Epidermal melanocyte (primary cell): ENCODE data around the gene ZNF609.

ENCODE experiments used
- DNase-seq: peaks from one replicate; pipeline ENCODE4 v3.0.0; 2011; ENCODE audit warnings: low spot score; ENCODE audit not compliant: insufficient read length

Gene ZNF609

DNA sequence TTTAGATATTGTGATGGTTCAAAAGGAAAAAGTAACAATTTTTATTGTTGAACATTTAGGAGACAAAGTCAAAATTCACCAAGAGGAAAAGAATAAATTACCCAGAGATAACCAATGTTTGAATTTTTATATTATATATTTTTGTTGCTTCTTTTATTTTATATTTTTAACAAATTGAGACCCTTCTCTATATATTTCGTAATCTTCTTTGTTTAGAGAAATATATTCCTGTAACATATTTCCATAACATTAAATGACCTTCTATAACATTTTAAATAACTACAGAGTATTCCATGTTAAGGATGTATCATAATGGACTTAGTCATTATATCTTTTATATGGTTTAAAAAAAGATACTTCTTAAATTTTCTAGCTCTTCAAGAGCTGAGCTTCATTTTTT, 187.0 kb downstream of the ZNF609 start:
- no peak for DNase-seq

DNA sequence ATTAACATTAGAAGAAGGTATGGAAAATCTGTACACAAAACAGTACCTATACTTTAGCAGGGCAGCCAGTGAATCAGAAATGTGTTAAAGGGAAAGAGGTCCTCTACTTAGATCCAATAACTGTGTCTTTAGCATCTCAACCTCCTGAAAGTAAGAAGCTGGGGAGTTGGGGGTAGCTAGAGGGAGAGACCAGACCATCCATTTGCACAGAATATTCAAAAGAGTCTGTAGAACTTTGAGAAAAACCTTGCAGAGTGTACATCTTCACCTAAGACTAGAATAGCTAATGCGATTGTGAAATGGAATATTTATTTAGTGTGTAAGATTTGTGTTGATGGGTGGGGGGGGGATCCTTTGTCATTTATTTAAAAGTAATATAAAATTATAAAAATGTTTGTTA, 190.2 kb downstream of the ZNF609 start:
- no peak for DNase-seq

DNA sequence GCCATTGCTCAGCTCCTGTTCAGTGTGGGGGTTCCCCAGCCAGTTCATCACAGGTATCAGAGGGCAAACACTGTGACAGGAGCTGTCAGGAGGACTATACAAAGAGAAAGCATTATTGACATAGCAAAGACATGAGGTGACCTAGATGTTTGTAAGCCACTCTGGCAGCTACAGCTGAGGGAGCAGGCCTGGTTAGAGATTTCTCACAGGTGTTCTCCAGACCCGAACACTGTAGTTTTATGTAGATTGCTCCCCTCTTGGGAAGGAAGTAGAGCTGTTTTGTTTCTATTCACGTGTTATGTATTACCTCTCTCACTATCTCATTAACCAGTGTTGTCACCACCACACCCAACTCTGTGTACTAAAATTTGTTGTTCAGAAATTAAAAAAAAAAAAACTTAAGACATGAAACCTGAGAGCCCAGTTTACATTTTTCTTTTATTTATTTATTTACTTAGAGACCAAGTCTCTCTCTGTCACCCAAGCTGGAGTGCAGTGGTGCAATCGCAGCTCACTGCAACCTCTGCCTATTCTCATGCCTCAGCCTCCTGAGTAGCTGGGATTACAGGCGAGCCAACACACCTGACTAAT, 191.3 kb downstream of the ZNF609 start:
- DNase-seq: no peak

DNA sequence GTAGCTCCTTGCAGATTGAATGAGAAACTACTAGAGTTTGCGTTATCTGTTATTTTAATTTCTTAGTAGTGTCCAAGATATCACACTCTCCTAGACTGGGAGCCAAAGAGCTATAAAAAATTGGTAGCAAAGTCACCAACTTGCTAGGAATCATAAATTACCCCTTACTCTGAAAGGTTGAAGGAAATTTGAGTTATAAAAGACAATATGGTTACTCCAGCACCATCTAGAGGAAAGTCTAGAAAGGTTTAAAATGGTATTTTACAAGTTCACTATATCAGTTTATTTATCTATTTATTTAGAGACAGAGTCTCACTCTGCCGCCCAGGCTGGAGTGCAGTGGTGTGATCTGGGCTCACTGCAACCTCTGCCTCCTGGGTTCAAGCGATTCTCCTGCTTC, 193.4 kb downstream of the ZNF609 start:
- DNase-seq: no peak

DNA sequence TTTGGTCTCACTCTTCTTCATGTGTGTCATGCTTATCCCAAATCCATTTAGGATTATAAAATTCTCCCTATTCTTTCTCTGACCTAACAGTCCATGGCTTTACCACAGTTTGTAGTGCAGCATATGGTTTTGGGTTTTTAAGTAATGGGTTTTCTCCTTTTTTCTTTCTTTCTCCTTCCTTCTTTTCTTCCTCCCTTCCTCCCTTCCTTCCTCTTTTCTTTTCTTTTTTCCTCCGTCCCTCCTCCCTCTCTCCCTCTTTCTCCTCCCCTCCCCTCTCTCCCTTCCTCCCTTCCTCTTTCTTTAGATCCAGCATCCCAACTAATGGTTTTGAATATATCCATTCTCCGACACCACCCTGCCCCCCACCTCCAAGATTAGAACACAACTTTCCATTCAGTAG, 196.1 kb downstream of the ZNF609 start:
- no peak for DNase-seq

DNA sequence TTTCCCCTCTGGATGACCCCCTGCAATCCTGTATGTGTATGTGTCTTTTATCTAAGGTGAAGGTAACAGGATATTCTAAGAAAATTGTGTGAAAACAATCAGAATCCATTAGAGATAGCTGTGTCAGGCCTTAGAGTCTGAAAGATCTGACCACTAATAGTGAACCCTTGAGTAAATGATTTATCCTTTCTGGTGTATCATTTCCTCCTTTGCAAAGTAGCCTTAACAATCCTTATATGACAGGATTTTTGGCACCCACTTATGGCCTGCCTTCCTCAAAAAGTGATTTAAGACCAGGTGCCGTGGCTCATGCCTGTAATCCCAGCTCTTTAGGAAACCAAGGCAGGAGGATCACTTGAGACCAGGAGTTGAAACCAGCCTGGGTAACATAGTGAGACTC, 204.8 kb downstream of the ZNF609 start:
- DNase-seq: no peak

DNA sequence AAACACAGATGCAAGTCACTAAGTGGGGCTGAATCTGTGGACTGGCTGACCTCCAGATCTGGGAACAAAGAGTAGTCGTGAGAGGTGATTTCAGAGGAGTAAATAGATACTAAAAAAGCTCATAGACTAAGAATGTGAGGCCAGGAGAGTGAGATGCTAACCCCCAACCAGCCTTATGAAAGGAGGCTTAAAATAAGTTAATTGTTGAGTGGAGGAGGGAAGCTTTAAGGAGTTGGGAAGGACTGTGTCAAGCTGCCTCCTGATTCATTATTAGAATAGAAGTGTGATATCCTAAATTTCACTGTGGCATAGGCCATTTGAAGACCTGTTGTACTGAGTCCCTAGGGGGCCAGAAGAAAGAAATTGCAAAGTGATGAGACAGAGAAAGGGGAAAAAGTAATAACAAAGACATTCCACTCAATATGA, 207.4 kb downstream of the ZNF609 start:
- DNase-seq: no peak

DNA sequence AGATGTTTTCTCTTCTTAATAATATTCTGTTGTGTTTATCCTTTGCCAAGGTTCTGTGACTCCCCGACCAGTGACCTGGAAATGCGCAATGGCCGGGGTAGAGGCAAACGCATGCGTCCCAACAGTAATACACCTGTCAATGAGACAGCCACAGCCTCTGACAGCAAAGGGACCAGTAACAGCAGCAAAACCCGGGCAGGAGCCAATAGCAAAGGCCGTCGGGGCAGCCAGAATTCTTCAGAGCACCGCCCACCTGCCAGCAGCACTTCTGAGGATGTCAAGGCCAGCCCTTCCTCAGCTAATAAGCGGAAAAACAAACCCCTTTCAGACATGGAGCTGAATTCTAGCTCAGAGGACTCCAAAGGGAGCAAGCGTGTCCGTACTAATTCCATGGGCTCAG, 213.5 kb downstream of the ZNF609 start:
- no peak for DNase-seq

DNA sequence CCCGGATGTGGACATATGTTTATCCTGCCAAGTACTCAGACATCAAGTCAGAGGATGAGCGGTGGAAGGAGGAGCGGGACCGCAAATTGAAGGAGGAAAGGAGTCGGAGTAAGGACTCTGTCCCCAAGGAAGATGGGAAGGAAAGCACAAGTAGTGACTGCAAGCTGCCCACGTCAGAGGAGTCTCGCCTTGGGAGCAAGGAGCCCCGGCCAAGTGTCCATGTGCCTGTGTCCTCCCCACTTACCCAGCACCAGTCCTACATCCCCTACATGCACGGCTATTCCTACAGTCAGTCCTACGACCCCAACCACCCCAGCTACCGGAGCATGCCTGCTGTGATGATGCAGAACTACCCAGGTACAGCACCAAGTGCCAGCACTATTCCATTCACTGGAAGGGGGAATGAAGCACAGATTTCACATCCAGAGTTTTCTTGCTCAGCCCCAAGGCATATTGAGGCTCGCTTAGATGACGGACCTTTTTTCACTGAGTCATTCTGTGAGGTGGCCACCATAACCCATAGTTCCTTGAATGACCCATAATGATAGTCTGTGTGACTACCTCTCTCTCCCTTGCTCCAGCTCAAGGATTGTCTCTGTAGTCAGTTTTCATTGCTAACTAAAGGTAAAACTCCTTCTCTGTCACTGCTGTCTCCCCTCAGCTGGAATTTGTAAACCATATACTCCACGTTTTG, 217.9 kb downstream of the ZNF609 start:
- no peak for DNase-seq

DNA sequence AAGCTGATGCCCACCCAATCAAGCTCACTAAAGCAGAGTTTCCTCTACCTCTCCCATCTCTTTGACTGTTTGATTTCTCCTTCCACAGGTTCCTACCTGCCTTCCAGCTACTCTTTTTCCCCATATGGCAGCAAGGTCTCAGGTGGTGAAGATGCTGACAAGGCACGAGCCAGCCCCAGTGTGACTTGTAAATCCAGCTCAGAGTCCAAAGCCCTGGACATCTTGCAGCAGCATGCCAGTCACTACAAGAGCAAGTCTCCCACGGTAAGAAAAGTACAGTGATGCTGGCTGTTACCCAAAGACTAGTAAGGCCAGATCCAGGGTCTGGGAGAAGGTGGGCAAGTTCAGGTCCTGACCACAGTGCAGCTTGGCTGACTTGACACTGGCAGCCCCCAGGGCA, 219.7 kb downstream of the ZNF609 start:
- DNase-seq: no peak

DNA sequence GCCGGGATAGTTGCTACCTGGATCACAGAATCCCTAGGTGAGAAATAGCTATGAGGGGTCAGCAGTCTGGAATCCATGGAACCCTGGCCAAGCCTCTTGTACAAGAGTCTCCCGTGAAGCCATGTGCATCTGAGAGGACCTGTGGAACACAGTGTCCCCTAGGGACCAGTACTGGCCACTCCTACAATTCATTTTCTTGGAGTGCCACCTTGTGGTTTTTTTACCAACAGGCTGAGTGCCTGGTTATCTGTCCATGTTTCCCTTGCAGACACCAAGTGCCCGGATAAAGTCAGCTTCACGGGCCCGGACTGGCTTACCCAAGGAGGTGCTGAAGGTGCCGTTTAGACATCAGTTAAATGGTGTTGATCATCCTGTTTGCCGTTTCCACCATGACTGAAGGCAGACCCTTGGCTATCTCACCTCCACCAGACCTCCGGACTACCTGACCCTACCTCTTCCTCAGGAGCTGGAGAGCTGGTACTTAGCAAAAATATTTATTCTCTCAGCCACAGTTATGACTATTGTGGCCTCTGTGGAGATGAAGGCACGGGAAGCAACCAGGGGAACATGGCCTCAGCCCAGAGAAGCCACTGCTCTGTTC, 221.1 kb downstream of the ZNF609 start:
- DNase-seq: no peak

DNA sequence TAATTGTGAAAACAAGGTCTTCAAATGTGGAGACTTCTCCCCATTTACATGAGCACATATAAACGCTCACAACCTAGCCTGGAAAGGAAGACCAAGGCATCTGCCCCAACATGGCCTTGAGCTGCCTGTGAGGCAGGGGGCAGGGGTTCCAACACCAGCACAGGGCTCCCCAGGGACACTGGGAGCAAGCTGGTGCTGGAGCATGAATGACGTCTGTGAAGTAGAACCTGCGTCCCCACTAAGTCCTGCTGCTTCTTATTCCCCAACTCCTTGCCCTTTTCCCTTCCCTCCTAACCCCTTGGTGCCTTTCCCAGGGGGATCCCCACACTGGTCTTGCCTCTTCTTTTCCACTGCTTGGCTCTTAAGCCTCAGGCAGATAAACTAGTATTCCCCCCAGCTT, 221.9 kb downstream of the ZNF609 start:
- DNase-seq: no peak

DNA sequence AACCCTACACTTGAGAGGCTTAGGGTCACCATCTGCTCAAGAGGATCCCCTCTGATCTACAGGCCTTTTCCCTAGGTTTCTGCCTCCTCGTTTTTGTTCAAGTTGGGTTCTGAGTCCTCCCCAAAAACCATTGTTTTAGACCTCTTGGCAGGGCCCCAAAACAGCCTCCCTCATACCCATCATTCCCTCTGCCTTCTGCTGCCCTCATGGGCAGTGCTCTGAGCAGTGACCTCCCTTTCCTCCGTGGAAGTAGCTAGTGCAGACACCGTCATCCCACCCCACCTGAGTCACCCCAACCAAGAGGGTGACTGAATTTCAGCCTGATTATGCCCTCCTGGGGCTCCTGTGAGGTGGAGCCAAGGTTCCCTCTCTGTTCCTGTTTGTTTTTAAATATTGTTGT, 223.0 kb downstream of the ZNF609 start:
- DNase-seq: no peak

DNA sequence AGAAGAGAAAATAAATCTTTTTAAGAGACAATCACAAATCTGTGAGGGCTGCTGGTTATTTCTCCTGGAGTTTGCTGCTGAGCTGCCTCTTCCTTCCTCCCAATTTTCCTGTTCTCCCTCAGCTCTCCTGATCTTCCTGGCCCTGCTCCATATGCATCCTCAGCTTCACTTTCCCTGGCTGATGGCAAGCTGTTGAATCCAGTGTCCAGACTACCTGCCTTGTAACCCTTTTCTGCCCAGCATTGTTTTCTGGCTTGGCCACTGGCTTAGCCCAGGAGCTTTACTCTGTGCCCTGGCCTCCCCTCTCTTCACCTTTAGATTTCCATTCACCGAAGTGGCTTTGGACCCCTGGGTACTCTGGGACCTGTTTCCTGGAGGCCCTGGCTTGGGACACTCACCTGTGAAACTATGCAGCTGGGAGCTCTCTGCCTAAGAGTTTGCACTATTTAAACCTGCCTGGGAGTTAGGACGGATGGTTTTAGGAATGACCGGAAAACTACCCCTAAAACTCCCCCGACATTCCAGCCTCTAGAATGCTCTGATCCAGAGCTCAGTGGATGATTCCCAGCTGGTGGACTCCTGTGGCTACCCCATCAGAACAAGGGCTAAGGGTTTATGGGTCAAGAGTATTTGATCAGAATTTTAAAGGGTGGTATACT, 225.0 kb downstream of the ZNF609 start:
- no peak for DNase-seq

DNA sequence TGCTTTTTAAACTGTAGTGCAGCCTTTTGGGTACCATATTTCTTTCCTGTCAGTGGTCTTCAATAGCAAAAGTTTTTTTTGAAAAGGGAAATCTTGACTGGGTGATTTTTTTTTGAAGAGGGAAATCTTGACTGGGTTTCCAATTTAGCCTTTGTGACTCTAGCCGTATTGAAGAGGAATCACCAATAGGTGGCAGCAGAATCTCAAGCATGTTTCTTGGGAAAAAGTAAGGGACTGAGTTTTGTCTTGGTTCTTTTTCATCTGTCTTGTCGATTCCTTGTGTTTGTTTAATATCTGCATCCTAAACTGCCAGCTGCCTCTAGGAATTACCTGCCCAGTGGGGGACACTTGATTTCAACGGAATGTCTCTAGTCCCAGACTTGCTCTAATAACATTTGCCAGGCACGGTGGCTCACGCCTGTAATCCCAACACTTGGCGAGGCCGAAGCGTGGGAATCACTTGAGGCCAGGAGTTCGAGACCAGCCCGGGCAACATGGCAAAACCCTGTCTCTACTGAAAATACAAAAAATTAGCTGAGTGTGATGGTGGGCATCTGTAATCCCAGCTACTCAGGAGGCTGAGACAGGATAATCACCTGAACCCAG, 225.9 kb downstream of the ZNF609 start:
- DNase-seq: peak; percentile 68

DNA sequence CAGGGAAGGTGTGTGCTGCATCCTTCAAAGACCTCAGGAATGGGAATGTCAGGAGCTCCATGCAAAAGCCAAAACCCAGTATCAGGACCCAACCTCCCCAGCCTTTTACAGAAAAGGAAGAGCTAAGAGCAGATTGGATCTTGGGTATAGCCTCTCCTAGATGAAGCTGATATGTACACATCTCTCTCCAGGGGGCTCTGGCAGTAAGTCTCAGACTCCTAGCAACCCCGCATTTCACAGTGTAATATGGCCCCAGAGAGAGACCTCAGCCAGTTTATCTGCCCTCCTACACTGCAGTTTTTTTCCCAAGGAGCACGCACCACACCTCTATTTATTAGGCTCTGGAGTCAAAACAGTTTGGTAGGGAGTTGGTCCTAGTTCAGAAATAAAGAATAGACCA, 226.8 kb downstream of the ZNF609 start:
- no peak for DNase-seq

DNA sequence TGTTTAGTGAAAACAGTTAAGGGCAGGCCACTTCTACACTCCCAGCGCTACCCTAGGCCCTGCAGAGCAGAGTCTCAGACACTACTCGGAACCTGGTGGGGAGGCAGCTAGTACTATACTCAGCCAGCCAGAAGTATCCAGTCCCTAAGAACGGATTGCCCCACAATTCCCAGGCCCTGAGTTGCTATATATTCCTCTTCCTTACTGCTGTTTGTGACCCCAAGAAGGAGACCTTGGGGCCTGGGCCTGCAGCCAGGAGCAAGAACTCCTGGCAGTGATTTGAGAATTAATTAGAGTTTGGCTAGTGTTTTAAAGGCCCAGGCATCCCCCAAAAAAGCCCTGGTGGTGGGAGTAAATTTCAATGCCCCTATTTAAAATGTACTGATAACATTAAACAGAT, 227.3 kb downstream of the ZNF609 start:
- no peak for DNase-seq

DNA sequence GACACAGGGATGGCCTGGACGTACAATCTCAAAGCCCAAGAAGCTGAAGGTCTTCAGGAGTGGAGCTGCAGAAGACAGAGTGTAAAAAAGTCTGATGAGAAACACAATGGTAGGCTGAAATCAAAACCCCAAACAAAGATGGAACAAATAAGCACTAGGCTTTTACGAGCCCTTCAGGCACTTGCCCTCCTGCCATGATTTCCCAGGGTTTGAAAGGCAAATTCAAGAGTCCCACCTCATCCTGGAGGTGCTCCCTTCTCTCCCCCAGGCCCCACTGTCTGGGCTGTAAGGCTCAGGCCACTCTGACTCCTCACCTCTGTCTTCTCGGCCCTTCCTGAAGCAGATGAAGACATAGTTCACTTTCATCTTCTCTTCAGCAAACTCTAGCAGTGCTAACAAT, 228.4 kb downstream of the ZNF609 start:
- no peak for DNase-seq

DNA sequence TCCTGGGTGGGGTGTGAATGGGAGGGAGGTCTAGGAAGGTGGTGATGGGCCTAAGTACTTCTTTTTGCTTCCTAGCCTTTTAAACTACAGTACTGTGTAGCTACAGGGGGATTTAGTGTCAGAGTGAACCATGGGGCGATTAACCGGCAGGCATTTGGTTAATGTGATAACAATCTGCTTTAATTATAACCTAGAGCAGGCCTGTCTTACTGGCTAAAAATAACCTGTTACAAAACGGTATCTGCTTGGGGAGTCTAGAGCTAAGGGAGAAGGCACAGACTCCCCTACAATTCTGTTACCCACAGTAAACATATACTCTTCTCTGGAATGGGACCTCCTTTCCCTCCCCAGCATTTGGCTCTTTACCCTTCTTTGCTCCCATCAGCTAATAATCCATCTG, 229.6 kb downstream of the ZNF609 start:
- no peak for DNase-seq

DNA sequence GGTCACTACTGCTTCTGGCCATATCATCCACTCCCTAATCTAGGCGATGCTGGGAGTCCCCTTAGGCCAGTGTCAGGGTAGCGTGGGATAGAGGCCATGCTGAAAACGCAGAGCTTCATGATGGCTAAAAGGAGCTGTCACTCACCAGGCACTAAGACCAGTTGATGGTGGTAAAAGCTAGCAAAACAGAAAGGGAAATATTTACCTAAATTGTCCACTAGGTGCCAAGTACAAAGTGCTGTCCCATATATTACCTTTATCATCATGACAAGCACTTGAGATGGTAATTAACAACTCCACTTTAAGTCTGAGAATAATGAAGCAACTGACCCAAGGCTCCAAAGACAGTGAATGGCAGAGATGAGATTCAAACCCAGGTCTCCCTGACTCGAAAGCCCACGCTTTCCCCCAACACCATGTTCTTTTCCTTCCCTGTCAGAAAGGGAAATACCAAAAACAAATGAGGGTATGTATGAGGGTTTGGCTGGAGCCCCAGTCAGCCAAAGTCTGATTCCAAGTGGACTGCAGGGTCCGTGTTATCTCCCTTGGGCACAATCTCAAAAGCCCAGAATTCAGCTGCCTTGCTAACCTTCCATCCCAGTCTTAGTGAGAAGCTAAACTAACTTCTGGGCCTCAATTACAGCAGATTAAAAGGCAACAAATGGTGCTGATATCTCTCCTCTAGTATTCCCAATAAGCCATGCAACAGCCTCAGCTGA, 230.4 kb downstream of the ZNF609 start:
- DNase-seq: no peak

DNA sequence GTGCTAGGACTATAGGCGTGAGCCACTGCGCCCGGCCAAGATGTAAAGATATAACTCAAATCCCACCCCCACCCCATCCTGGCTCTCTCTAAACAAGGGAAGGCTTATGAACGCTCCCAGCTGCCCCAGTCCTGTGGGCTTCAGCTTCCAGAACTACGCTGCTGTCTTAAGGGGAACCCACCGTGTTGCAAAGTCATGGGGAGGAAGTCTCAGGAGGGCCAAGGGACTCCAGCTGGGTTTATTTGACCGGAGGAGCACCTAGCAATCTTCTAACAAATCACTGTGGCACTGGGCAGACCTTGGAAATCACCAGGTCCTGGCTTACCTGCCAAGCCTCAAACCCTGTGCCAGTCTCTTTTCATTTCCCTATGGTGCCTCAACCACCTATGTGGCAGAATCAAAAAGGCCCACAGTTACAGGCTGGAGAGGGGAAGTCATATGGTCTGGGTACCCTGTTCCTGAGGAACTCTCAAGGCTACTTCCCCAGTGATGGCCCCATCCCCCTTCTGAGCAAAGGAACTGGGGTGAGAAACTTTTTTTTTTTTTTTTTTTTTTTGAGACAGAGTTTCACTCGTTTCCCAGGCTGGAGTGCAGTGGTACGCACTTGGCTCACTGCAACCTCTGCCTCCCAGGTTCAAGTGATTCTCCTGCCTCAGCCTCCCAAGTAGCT, 231.7 kb downstream of the ZNF609 start:
- DNase-seq: no peak
